Trophoblast cell (in vitro differentiated cells and primary cell): ENCODE results near the gene SPINDOC. TPM values are rescaled to one million over a fixed set of nuclear protein-coding genes. Genes with fewer than 3 reads are reported as not detected.
A peak's percentile ranks its signal among the peaks of the same experiment; 100 is the strongest.

Experiments
- DNase-seq, 2 donors: peaks; one replicate each; pipeline ENCODE4 v3.0.0-alpha.2; 2016
- H2AFZ ChIP-seq: 2 replicates; pipeline ENCODE4 v1.6.1; 2013; ENCODE audit warnings: low read length, moderate library complexity, mild to moderate bottlenecking; ENCODE audit not compliant: insufficient read depth, poor library complexity
- H2AK5ac ChIP-seq: 2 replicates; pipeline ENCODE4 v1.6.1; 2013; ENCODE audit warnings: mild to moderate bottlenecking, low read length
- H2BK120ac ChIP-seq: 2 replicates; pipeline ENCODE4 v1.6.1; 2013; ENCODE audit warnings: low read length, mild to moderate bottlenecking, moderate library complexity; ENCODE audit not compliant: insufficient read depth, poor library complexity
- H2BK12ac ChIP-seq: 2 replicates; pipeline ENCODE4 v1.6.1; 2013; ENCODE audit warnings: mild to moderate bottlenecking, low read length, moderate library complexity
- H2BK5ac ChIP-seq: 2 replicates; pipeline ENCODE4 v1.6.1; 2013; ENCODE audit warnings: low read length, low read depth, moderate library complexity, mild to moderate bottlenecking; ENCODE audit not compliant: poor library complexity
- H3K14ac ChIP-seq: 2 replicates; pipeline ENCODE4 v1.6.1; 2013; ENCODE audit warnings: mild to moderate bottlenecking, low read length
- H3K18ac ChIP-seq: 2 replicates; pipeline ENCODE4 v1.6.1; 2013; ENCODE audit warnings: mild to moderate bottlenecking, low read length
- H3K23ac ChIP-seq: 2 replicates; pipeline ENCODE4 v1.6.1; 2013; ENCODE audit warnings: low read length
- H3K27ac ChIP-seq: 2 replicates; pipeline ENCODE4 v1.5.1; 2013; ENCODE audit warnings: low read depth, mild to moderate bottlenecking, inconsistent platforms, low read length, moderate library complexity
- H3K27me3 ChIP-seq: 2 replicates; pipeline ENCODE4 v1.6.1; 2013; ENCODE audit warnings: inconsistent platforms, mild to moderate bottlenecking, low read length, moderate library complexity; ENCODE audit not compliant: insufficient read depth
- H3K36me3 ChIP-seq, 2 experiments: 1 replicate in 1 of 2; 2 replicates in 1 of 2; pipeline ENCODE4 v1.6.1; 2013; ENCODE audit warnings: low read length in 2 of 2, mild to moderate bottlenecking in 2 of 2, moderate library complexity in 1 of 2; ENCODE audit not compliant: insufficient read depth in 2 of 2, control insufficient read depth in 1 of 2
- H3K4ac ChIP-seq: 2 replicates; pipeline ENCODE4 v1.6.1; 2013; ENCODE audit warnings: low read depth, mild to moderate bottlenecking, low read length, moderate library complexity
- H3K4me1 ChIP-seq, 2 experiments: 1 replicate in 1 of 2; 2 replicates in 1 of 2; pipeline ENCODE4 v1.6.1; 2013; ENCODE audit warnings: low read length in 2 of 2, mild to moderate bottlenecking in 2 of 2, moderate library complexity in 1 of 2; ENCODE audit not compliant: insufficient read depth in 2 of 2, control insufficient read depth in 1 of 2
- H3K4me2 ChIP-seq: 2 replicates; pipeline ENCODE4 v1.6.1; 2013; ENCODE audit warnings: inconsistent platforms, mild to moderate bottlenecking, low read length, moderate library complexity
- H3K4me3 ChIP-seq: 2 replicates; pipeline ENCODE4 v1.5.1; 2013; ENCODE audit warnings: mild to moderate bottlenecking, low read depth, low read length, inconsistent platforms
- H3K79me1 ChIP-seq: one replicate; pipeline ENCODE4 v1.6.1; 2013; ENCODE audit warnings: low read length
- H3K79me2 ChIP-seq: 2 replicates; pipeline ENCODE4 v1.6.1; 2013; ENCODE audit warnings: low read length, mild to moderate bottlenecking; ENCODE audit not compliant: control insufficient read depth, insufficient read depth, poor library complexity
- H3K9ac ChIP-seq: 2 replicates; pipeline ENCODE4 v1.6.1; 2013; ENCODE audit warnings: mild to moderate bottlenecking, low read length
- H3K9me3 ChIP-seq: 2 replicates; pipeline ENCODE4 v1.6.1; 2013; ENCODE audit warnings: low read depth, mild to moderate bottlenecking, control low read depth, inconsistent platforms, low read length; ENCODE audit not compliant: insufficient read depth
- H4K12ac ChIP-seq: 2 replicates; pipeline ENCODE4 v1.6.1; 2013; ENCODE audit warnings: low read depth, mild to moderate bottlenecking, low read length, moderate library complexity
- H4K8ac ChIP-seq: 2 replicates; pipeline ENCODE4 v1.6.1; 2013; ENCODE audit warnings: low read depth, mild to moderate bottlenecking, low read length, moderate library complexity
- H4K91ac ChIP-seq: one replicate; pipeline ENCODE4 v1.6.1; 2013; ENCODE audit warnings: low read depth, mild to moderate bottlenecking, low read length, moderate library complexity
- WGBS: extraction: QIAGEN DNeasy Blood & Tissue Kit; methylation state at CpG from one replicate; pipeline ENCODE4 v1.1.7; 2013; ENCODE audit warnings: missing lambda C conversion rate; ENCODE audit not compliant: insufficient read length, insufficient coverage; ENCODE audit errors: extremely low coverage; 5-methylcytosine and 5-hydroxymethylcytosine counted together
- polyA plus RNA-seq: library from polyadenylated mRNA; stranded (reverse); fragments of 200-250 nt; gene quantifications from 2 replicates; pipeline ENCODE4 v1.2.3, GENCODE V29; 2013

SPINDOC gene, protein sequence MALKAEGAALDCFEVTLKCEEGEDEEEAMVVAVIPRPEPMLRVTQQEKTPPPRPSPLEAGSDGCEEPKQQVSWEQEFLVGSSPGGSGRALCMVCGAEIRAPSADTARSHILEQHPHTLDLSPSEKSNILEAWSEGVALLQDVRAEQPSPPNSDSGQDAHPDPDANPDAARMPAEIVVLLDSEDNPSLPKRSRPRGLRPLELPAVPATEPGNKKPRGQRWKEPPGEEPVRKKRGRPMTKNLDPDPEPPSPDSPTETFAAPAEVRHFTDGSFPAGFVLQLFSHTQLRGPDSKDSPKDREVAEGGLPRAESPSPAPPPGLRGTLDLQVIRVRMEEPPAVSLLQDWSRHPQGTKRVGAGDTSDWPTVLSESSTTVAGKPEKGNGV
- polyA plus RNA-seq: 47.1 and 48.8 TPM in 2 replicates

DNA sequence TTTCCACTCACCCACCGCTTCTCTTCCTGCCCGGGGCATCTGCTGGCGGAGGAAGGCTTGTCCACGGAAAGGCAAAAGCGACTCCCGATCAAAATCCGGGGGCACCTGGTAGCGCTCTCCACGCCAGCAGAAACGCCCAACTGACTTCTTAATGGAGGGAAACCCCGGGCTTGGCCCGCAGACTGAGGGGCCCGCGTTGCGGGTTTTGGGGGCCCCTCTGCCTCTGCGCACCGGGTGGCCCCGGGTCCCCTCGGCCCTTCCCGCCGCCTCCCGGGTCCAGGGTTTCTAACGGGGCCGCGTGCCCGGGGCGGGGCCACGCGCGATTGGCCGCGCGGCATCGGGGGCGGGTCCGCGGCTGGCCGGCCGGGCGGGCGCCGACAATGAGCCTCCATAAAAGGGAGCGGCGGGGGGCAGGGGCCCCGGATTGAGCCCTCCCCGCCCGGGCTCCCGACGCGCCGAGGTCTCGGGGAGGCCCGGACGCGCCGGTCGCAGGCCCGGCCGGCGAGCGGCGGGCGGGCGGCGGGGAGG is at the start of gene SPINDOC:
TSS of gene SPINDOC (plus strand) at position 422 of the 528 bp plus-strand sequence. CDS start 231 bp downstream, outside the sequence.
- no peaks in the 10 kb centered on the region for H3K9me3 ChIP-seq
- WGBS: no CpG with 5 or more reads among the region's 65 CpGs
- no peaks in the 10 kb centered on the region for H3K27me3 ChIP-seq
- peak within 1 kb of the TSS; percentile 97 for H3K4me3 ChIP-seq
- peaks cover 21 to 22% of the 10 kb centered on the region in 2 experiments for H3K36me3 ChIP-seq
- peak within 1 kb of the TSS; percentile 32 for H2AK5ac ChIP-seq
- peak within 1 kb of the TSS; percentile 76 for H3K18ac ChIP-seq
- H3K4me2 ChIP-seq: peak within 1 kb of the TSS; percentile 97
- DNase-seq: peak; percentile 28 to 71
- peak within 1 kb of the TSS; percentile 58 for H3K27ac ChIP-seq
- peak within 1 kb of the TSS; percentile 87 for H2BK5ac ChIP-seq
- peaks cover 8 to 13% of the 10 kb centered on the region in 2 experiments for H3K4me1 ChIP-seq
- H2BK12ac ChIP-seq: peak within 1 kb of the TSS; percentile 42
- H3K79me2 ChIP-seq: peaks cover 14% of the 10 kb centered on the region
- no peak within 1 kb of the TSS for H3K23ac ChIP-seq
- H3K9ac ChIP-seq: peak within 1 kb of the TSS; percentile 96
- H3K4ac ChIP-seq: peak within 1 kb of the TSS; percentile 95
- H4K12ac ChIP-seq: peak within 1 kb of the TSS; percentile 31
- peak within 1 kb of the TSS; percentile 73 for H4K91ac ChIP-seq
- peak within 1 kb of the TSS; percentile 38 for H2AFZ ChIP-seq
- H4K8ac ChIP-seq: peak within 1 kb of the TSS; percentile 67
- peak within 1 kb of the TSS; percentile 83 for H3K14ac ChIP-seq
- peaks cover 10% of the 10 kb centered on the region for H3K79me1 ChIP-seq
- H2BK120ac ChIP-seq: peak within 1 kb of the TSS; percentile 78

DNA sequence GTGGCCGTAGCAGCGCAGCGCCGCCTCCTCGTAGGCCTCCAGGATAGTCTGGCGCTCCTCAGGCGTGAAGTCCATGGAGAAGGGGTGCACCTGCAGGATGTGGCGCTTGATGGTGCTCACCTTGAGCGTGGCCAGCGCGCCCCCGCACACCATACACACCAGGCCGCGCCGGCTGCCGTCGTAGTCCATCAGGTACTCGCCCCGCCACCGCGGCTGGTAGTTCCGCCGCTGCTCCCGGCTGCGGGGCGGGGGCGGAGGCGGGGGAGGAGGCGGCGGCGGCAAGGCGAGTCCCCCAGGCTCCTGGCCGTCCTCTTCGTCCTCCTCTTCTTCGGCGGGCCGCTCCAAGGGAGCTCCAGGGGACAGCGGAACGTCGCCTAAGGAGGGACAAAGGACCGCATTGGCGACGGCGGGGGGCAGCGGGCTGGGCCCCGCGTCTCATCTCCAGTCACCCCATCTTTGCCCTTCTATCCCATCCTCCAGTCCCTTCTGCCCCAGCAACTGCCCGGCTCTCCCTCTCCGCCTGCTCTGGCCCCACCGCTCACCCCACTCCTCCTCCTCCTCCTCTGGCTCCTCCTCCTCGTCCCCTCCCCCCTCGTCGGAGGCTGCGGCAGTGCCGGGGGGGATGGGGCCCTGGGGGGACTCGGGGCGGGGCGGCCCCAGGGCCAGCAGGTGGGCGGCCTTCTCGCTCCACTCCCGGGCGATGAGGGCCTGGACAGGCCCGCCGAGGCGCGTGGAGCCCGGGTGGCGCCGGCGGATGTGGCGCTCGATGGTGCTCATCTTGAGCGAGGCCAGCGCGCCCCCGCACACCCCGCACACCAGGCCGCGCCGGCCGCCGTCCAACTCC is 49.5 kb upstream of the SPINDOC start:
- Histone ChIP-seq H3K14ac (peak overlapping the region; percentile 76), H2BK12ac (no peak overlapping the region), H3K36me3 (peaks cover 36 to 51% of the 10 kb centered on the region in 2 experiments), H2AK5ac (peak overlapping the region; percentile 92), H3K18ac (peak overlapping the region; percentile 87), H2AFZ (peak overlapping the region; percentile 66), H4K91ac (peak overlapping the region; percentile 72), H3K4ac (no peak overlapping the region), H3K79me1 (peaks cover 25% of the 10 kb centered on the region), H3K9me3 (no peaks in the 10 kb centered on the region), H2BK120ac (no peak overlapping the region), H3K23ac (no peak overlapping the region), H4K12ac (peak overlapping the region; percentile 56), H3K27me3 (no peaks in the 10 kb centered on the region), H2BK5ac (no peak overlapping the region), H3K4me3 (peak overlapping the region; percentile 46), H3K27ac (peak overlapping the region; percentile 0), H3K79me2 (peaks cover 18% of the 10 kb centered on the region), H3K4me2 (peak overlapping the region; percentile 69), H3K4me1 (peaks cover 45 to 49% of the 10 kb centered on the region in 2 experiments), H4K8ac (peak overlapping the region; percentile 86), H3K9ac (peak overlapping the region; percentile 20)
- whole genome bisulfite sequencing: no CpG with 5 or more reads among the region's 82 CpGs
- no peak for DNase-seq

DNA sequence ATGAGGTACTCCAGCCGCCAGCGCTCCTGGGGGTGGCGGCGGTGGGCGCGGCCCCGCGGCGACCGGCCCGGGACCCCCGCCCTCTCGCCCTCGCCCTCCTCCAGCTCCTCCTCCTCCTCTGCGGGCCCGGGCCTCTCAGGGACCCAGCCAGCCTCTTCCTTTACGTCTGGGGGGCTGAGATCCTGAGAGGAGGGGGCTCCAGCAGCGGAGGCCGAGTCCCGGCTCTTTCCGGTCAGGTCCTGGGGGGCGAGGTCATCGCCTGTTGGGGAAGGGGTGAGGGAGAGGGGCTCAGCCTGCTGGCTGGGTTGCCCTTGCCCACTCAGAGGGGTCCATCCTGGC is 48.9 kb upstream of the SPINDOC start:
- no peak overlapping the region for H2BK5ac ChIP-seq
- H4K8ac ChIP-seq: no peak overlapping the region
- H2AFZ ChIP-seq: no peak overlapping the region
- H3K79me1 ChIP-seq: peaks cover 31% of the 10 kb centered on the region
- no peaks in the 10 kb centered on the region for H3K27me3 ChIP-seq
- H3K4me1 ChIP-seq: peaks cover 45 to 49% of the 10 kb centered on the region in 2 experiments
- WGBS: no CpG with 5 or more reads among the region's 23 CpGs
- no peak overlapping the region for H3K4me3 ChIP-seq
- H3K79me2 ChIP-seq: peaks cover 22% of the 10 kb centered on the region
- H3K18ac ChIP-seq: peak overlapping the region; percentile 46
- peak overlapping the region; percentile 35 for H2AK5ac ChIP-seq
- H3K4me2 ChIP-seq: peak overlapping the region; percentile 2
- H3K9ac ChIP-seq: no peak overlapping the region
- peak overlapping the region; percentile 25 for H2BK120ac ChIP-seq
- peak overlapping the region; percentile 34 for H3K14ac ChIP-seq
- peaks cover 36 to 50% of the 10 kb centered on the region in 2 experiments for H3K36me3 ChIP-seq
- no peak overlapping the region for H2BK12ac ChIP-seq
- peak overlapping the region; percentile 34 for H4K91ac ChIP-seq
- H3K23ac ChIP-seq: no peak overlapping the region
- H3K4ac ChIP-seq: no peak overlapping the region
- H3K27ac ChIP-seq: no peak overlapping the region
- H3K9me3 ChIP-seq: no peaks in the 10 kb centered on the region
- DNase-seq: no peak
- peak overlapping the region; percentile 35 for H4K12ac ChIP-seq
